Stimulated activated effector memory CD8-positive, alpha-beta T cell treated with anti-CD3 and anti-CD28 coated beads, Interleukin-12 subunit alpha, Interleukin-12 subunit beta, amount 100 ng/mL, for 72 hours (primary cell): ENCODE results near the gene FILIP1.
A peak's percentile ranks its signal among the peaks of the same experiment; 100 is the strongest.

Source experiments
- ATAC-seq: fragments of 150-1000 bp; cut with Tn5 transposase; 2 replicates; pipeline ENCODE4 v1.10.0; 2021
- DNase-seq, 2 donors: peaks; one replicate each; pipeline ENCODE4 v3.0.0; 2021 to 2022; ENCODE audit warnings: low spot score in 2 of 2
- H3K27ac Mint-ChIP-seq: one replicate; pipeline ENCODE4 v1.8.0; 2022; ENCODE audit warnings: mild to moderate bottlenecking, mixed read lengths
- H3K36me3 Mint-ChIP-seq: one replicate; pipeline ENCODE4 v1.8.0; 2022; ENCODE audit warnings: mild to moderate bottlenecking, mixed read lengths
- H3K4me1 Mint-ChIP-seq: one replicate; pipeline ENCODE4 v1.8.0; 2022; ENCODE audit warnings: mixed read lengths
- H3K4me3 Mint-ChIP-seq: one replicate; pipeline ENCODE4 v1.8.0; 2022; ENCODE audit warnings: mild to moderate bottlenecking, mixed read lengths
- H3K9me3 Mint-ChIP-seq: one replicate; pipeline ENCODE4 v1.8.0; 2022; ENCODE audit warnings: mixed read lengths

Gene FILIP1, protein sequence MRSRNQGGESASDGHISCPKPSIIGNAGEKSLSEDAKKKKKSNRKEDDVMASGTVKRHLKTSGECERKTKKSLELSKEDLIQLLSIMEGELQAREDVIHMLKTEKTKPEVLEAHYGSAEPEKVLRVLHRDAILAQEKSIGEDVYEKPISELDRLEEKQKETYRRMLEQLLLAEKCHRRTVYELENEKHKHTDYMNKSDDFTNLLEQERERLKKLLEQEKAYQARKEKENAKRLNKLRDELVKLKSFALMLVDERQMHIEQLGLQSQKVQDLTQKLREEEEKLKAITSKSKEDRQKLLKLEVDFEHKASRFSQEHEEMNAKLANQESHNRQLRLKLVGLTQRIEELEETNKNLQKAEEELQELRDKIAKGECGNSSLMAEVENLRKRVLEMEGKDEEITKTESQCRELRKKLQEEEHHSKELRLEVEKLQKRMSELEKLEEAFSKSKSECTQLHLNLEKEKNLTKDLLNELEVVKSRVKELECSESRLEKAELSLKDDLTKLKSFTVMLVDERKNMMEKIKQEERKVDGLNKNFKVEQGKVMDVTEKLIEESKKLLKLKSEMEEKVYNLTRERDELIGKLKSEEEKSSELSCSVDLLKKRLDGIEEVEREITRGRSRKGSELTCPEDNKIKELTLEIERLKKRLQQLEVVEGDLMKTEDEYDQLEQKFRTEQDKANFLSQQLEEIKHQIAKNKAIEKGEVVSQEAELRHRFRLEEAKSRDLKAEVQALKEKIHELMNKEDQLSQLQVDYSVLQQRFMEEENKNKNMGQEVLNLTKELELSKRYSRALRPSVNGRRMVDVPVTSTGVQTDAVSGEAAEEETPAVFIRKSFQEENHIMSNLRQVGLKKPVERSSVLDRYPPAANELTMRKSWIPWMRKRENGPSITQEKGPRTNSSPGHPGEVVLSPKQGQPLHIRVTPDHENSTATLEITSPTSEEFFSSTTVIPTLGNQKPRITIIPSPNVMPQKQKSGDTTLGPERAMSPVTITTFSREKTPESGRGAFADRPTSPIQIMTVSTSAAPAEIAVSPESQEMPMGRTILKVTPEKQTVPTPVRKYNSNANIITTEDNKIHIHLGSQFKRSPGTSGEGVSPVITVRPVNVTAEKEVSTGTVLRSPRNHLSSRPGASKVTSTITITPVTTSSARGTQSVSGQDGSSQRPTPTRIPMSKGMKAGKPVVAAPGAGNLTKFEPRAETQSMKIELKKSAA (N-terminal part only)

DNA sequence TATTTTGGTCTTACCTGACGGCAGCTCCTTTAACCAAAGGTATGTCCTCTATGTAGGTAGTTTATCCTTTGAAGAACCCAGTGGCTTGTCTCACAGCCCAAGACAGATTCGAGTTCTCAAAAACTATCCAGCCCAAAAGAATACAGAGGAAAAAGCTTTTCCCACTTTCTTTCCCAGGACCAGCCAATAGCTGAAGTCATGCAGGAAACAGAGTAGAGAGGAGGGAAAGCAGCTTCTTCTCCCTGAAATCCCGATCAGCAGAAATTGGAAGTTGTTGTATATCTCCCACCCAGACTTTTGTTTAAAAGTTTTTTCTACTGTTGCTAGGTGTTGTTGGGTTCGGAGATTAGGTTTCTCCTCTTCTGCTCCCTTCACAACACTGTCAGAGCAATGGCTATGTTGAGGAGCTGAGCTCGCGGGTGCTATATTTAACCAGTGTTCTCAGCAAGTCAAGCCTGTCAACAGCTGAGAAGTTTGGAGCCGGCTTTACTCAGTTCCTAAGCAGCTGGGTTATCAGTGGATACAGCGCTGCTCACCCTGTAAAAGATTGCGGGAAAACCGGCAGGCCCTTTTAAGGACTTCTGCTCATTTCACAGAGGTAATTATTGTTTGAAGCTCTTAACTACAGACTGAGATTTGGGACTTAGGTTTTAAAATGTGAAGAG lies at the start of gene FILIP1:
TSS of gene FILIP1 (minus strand) at position 401 of the 665 bp plus-strand sequence. CDS start 78,828 bp downstream, outside the sequence.
- no peak within 1 kb of the TSS for H3K27ac Mint-ChIP-seq
- DNase-seq (no peak), ATAC-seq (no peak)
- no peaks in the 10 kb centered on the region for H3K9me3 Mint-ChIP-seq
- H3K4me1 Mint-ChIP-seq = peaks cover 20% of the 10 kb centered on the region
- peaks cover 7% of the 10 kb centered on the region for H3K36me3 Mint-ChIP-seq
- H3K4me3 Mint-ChIP-seq = no peak within 1 kb of the TSS

DNA sequence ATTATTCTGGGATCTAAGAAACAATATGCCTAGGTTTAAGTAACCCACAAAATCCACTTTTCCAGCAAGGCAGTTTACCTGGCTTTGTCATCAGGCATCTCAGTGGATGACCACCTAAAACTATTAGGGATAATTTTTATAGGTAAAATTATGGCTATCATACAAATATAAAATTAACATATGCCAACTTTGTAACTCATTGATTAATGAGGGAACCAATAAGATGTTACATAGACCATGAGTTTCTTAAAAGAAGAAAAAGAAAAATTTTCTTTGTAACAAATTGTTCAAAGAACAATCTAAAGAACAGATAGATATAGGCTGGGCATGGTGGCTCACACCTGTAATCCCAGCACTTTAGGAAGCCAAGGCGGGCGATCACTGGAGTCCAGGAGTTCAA lies 49.7 kb upstream of the FILIP1 start:
- Mint-ChIP-seq H3K4me1 (no peaks in the 10 kb centered on the region), H3K36me3 (no peaks in the 10 kb centered on the region), H3K4me3 (no peak overlapping the region), H3K27ac (no peak overlapping the region), H3K9me3 (no peaks in the 10 kb centered on the region)
- no peak for DNase-seq
- ATAC-seq = no peak

DNA sequence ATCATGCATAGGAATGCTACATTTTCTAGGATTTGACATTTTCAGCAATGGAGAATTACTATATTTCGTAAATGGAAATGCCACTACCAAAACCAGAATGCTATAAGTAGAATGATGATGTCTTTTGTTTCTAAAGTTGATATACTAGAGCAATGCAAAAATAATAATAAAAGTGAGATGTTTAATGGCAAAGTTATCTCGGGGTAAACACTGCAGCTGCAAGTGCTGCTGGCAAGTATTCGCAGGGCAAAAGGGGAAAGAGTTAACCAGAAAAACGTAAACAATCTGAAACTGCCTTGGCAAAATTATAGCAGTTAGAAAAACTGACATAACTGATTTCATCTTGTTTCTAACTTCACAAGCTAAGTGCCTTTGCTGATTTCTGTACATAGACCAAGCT lies 45.5 kb upstream of the FILIP1 start:
- H3K4me3 Mint-ChIP-seq = no peak overlapping the region
- no peaks in the 10 kb centered on the region for H3K36me3 Mint-ChIP-seq
- DNase-seq = no peak
- H3K9me3 Mint-ChIP-seq = no peaks in the 10 kb centered on the region
- no peaks in the 10 kb centered on the region for H3K4me1 Mint-ChIP-seq
- H3K27ac Mint-ChIP-seq = no peak overlapping the region
- no peak for ATAC-seq

DNA sequence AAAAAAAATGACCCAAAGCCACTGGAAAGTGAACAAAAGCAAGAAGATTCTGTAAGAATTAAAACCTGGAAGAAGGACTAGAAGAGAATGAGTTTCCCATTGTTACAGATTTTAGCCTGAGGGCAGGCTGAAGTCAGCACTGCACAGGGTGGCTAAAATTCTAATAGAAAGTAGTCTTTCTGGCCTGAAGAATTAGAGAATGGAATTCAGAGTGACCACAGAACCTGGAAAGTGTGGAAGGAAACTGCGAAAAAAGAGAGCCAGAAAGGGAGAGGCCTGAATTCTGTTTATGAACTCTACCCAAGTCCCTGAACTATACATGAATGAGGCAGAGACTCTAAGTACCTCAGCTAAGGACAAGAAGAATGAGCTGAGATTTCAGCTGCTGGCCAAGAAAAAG lies 38.9 kb upstream of the FILIP1 start:
- Mint-ChIP-seq H3K4me1 (no peaks in the 10 kb centered on the region), H3K9me3 (no peaks in the 10 kb centered on the region), H3K27ac (no peak overlapping the region), H3K36me3 (no peaks in the 10 kb centered on the region), H3K4me3 (no peak overlapping the region)
- ATAC-seq (no peak), DNase-seq (no peak)

DNA sequence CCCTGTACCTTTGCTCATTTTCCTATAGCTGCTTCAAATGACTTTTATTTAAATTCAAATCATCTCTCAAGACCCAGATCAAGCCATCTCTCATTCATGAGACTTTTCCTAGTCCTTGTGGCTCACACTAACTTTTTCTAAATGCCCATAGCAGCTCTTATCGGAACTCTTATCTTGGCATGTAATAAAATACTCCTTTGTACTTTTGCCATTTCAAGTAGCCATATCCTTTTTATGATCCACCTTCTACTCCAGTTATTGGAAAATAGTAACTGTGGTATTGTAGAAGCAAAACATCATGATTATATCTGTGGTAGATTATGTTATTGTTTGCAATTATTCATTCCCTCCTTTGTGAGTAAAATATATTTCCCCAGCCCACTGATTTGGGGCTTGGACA lies 37.6 kb upstream of the FILIP1 start:
- H3K9me3 Mint-ChIP-seq = no peaks in the 10 kb centered on the region
- ATAC-seq = no peak
- no peaks in the 10 kb centered on the region for H3K36me3 Mint-ChIP-seq
- H3K4me3 Mint-ChIP-seq = no peak overlapping the region
- no peaks in the 10 kb centered on the region for H3K4me1 Mint-ChIP-seq
- no peak overlapping the region for H3K27ac Mint-ChIP-seq
- DNase-seq = no peak

DNA sequence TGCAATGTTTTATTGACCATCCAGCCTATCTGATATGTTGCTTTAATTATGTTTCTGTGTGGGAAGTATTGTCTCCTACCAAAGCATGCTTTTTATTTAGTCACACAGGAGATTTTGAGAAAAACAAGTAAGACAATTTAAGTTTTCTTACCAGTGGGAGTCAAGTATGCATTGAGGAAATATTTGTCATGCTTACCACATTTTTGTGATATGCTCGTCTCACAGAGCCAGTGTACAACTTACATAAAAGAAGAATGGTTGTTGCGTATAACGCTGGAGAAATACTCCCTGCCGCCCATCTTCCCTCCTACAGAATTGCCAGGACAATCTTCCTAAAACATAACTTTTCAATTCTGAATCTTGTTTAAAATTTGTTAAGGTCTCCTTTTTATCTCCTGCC lies 37.1 kb upstream of the FILIP1 start:
- Mint-ChIP-seq H3K4me1 (no peaks in the 10 kb centered on the region), H3K36me3 (no peaks in the 10 kb centered on the region), H3K9me3 (no peaks in the 10 kb centered on the region), H3K4me3 (no peak overlapping the region), H3K27ac (no peak overlapping the region)
- DNase-seq = no peak
- no peak for ATAC-seq

DNA sequence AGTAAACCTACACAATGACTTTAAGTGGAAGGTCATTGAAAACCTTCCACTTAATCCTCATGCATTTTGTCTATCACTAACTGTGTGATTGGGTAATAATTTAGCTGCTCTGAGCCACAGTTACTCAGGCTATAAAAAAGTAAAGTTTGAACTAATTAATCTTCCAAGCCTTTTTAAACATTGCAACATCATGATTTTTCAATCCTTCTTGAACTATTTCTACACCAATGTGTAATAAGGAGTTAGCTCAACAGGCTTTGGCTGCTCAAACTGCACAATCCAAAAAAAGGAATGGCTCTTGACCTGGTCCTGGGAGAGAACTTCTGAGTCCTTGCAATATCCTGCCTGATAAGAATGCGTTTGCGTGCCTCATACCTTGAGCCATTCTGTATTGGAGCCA lies 34.8 kb upstream of the FILIP1 start:
- no peak for DNase-seq
- Mint-ChIP-seq H3K4me3 (no peak overlapping the region), H3K36me3 (no peaks in the 10 kb centered on the region)

DNA sequence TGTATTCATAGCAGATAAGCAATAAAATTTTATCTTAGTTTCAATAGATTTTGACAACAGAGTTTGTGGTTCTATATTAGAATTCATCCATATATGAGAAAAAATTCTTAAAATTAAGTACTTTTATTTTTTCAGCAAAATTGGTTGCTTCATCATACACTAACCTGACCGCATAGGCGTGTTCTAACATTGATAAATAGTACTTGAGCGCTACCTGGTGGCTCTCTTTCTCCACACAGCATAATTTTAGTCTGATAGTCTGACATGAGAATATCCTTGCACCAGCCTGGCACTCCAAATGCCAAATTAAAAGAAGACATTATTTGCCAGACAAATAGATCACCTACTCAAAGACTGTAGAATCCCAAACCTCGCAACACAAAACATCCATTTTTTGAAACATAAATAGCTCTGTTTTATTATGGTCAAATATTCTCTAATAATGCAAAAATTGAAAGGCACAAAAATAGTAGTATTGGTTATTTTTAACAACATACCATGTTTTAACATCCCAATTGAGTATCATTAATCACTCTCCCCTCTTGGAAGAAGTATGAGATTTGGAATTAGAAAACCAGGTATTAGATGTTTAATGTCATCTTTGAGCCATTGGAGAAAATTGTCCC lies 33.0 kb upstream of the FILIP1 start:
- peak; percentile 20 to 65 for DNase-seq
- no peak overlapping the region for H3K4me3 Mint-ChIP-seq
- ATAC-seq = peak; percentile 81
- H3K36me3 Mint-ChIP-seq = no peaks in the 10 kb centered on the region
- H3K4me1 Mint-ChIP-seq = no peaks in the 10 kb centered on the region
- H3K27ac Mint-ChIP-seq = no peak overlapping the region
- H3K9me3 Mint-ChIP-seq = no peaks in the 10 kb centered on the region

More for the DNA sequence above, 34.8 kb upstream of the FILIP1 start:
- no peak overlapping the region for H3K27ac Mint-ChIP-seq
- H3K4me1 Mint-ChIP-seq = no peaks in the 10 kb centered on the region
- ATAC-seq = no peak
- H3K9me3 Mint-ChIP-seq = no peaks in the 10 kb centered on the region

DNA sequence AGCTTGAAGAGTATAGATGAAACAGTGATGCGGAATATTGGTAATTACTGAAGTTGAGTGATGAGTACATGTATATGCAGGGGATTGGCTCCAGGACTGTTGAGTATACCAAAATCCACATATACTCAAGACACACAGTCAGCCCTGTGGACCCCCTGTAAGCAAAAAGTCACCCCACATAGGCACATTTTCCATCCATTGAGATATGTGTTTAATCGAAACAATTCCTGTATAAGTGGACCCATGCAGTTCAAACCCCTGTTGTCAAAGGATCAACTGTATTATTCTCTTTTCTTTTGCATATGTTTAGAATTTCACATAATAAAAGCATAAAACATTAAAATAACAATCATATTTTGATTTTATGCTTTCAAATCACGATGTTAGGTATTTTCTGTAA lies 32.1 kb upstream of the FILIP1 start:
- H3K4me1 Mint-ChIP-seq = no peaks in the 10 kb centered on the region
- H3K27ac Mint-ChIP-seq = no peak overlapping the region
- no peak for ATAC-seq
- no peaks in the 10 kb centered on the region for H3K9me3 Mint-ChIP-seq
- H3K4me3 Mint-ChIP-seq = no peak overlapping the region
- DNase-seq = no peak
- H3K36me3 Mint-ChIP-seq = no peaks in the 10 kb centered on the region

DNA sequence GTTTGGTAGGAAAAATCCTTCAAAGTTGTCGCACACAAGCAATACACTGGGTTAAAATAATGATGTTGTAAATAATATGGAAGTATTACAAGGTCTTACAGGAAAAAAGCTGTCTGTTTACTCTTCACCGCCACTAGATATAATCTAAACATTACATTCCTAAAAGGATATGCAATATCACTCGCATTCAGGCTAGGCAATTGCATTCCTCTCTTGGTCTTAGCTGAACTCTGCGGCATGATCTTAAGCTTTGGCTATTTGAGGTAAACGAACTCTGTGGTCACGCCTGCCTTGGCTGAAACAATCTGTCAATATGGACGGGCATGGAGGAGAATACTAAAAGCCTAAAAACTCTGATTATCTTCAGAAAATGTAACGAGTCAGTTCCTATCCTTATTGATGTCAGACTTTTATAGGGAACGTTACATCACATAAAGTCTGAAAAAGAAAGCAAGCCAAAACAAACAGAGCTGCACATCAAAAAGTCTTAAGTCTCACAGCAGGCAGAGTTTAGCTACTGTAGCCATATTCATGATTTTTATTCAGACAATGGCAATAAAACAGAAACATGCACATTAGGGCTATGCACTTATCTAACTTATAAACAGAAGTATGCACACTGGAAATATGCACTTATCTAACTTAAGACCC lies 30.8 kb upstream of the FILIP1 start:
- Mint-ChIP-seq H3K27ac (no peak overlapping the region), H3K36me3 (no peaks in the 10 kb centered on the region), H3K9me3 (no peaks in the 10 kb centered on the region), H3K4me1 (no peaks in the 10 kb centered on the region), H3K4me3 (no peak overlapping the region)
- DNase-seq = no peak
- no peak for ATAC-seq

DNA sequence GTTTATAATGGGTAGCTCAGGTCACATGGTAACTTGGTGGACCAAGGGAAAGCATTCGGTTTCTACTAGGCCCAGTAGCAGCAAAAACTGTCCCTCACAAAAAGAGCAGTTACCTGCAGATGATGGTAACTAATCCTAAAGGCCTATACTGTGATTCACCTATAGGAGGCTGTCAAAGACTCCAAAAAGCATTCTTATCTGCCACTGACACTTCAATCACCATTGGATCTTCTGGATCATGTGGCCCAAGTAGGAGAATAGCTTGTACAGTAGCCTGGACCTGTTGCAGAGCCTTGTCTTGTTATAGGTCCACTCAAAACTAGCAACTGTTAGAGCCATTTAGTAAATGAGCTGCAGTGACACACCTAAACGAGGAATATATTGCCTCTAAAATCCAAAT lies 23.2 kb upstream of the FILIP1 start:
- Mint-ChIP-seq H3K27ac (no peak overlapping the region), H3K36me3 (no peaks in the 10 kb centered on the region), H3K9me3 (no peaks in the 10 kb centered on the region), H3K4me1 (no peaks in the 10 kb centered on the region), H3K4me3 (no peak overlapping the region)
- ATAC-seq (no peak), DNase-seq (no peak)

DNA sequence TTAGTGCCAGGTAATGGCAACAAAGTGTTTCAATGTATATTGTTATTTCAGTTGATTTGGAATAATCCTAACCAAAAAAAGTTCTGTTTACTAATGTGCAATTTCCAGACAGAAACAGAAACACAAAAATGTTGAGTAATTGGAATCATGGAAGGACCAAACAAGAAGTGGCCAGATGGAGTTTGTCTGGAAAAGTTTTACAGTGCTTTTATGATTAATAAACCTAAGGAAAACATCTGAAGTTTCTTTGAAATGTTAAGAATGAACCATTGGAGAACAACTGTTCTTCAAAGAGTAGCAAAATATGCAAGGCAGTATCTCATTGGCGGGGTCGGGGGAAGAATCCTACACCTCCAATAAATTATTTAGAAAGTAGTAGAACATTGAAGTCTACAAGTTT lies 19.0 kb upstream of the FILIP1 start:
- no peak for DNase-seq
- H3K27ac Mint-ChIP-seq = no peak overlapping the region
- H3K9me3 Mint-ChIP-seq = no peaks in the 10 kb centered on the region
- H3K4me3 Mint-ChIP-seq = no peak overlapping the region
- ATAC-seq = no peak
- H3K36me3 Mint-ChIP-seq = no peaks in the 10 kb centered on the region
- no peaks in the 10 kb centered on the region for H3K4me1 Mint-ChIP-seq

DNA sequence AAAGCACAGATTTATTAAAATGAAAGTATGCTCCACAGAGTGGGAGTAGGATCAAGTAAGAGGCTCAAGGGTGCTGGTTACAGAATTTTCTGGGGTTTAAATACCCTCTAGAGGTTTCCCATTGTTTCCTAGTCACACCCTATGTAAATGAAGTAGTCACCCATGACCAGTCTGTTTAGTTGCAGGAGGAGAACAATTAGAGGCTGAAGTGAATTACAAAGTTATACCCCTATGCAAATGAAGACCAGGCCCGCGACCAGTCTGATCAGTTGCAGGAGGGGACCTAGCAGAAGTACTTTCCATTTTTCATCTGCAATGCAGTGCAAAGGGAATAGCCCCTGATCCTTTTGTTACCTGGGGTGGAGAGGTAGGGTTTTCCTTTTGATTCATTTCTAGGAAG lies 11.8 kb upstream of the FILIP1 start:
- Mint-ChIP-seq H3K27ac (no peak overlapping the region), H3K4me1 (no peaks in the 10 kb centered on the region), H3K4me3 (no peak overlapping the region), H3K36me3 (no peaks in the 10 kb centered on the region), H3K9me3 (no peaks in the 10 kb centered on the region)
- ATAC-seq (no peak), DNase-seq (no peak)

DNA sequence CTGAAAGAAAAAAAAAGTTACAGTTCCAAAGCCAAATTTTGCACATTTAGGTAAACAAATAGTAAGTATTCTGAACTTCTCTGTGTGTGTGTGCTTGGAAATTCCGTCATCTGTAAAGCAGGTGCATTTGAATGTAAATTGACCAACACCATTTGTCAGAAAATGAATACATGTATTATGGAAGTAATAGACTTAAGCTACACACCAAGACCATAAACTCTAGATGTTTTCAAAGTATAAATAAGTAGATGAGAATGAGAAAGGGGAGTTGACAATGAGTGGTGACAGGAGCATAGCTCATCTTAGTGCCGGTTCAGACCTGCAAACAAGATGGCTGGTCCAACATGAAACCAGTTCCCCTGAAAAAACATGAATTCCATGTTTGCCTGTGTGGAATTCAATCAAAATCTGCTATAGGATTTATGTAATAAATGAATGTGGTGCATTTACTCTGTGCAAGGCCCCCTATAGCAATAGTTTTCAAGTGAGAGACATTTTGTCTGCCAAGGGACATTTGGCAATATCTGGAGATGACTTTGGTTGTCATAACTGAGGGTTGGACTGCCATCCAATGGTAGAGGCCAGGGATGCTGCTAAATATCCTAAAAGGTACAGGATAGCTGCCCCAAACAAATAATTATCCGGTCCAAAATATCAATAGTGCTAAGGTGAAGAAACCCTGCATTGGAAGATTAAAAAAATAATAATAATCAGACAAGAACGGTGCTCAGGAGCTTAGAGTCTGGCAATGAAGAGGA lies 11.0 kb upstream of the FILIP1 start:
- Mint-ChIP-seq H3K4me3 (no peak overlapping the region), H3K27ac (no peak overlapping the region), H3K4me1 (no peaks in the 10 kb centered on the region), H3K36me3 (no peaks in the 10 kb centered on the region), H3K9me3 (no peaks in the 10 kb centered on the region)
- DNase-seq (no peak), ATAC-seq (no peak)
